Measurements from ENCODE around the gene ZNF474. TPM values are rescaled to one million over a fixed set of nuclear protein-coding genes. Genes with fewer than 3 reads are reported as not detected.

ZNF474 gene
- total and polyA plus RNA-seq, 4 donors = 0.03 to 0.25 (median 0.23) TPM; not detected in 1

- no peak for DNase-seq (ENCODE audit: low spot score)
- H3K27ac ChIP-seq (ENCODE audit: low read depth in 1 of 2, low read length in 2 of 2) = no peak overlapping the region
- TF ChIP-seq FOXA2 (IDR thresholded peaks at IDR 0.05) = no peak
- no peak for TF ChIP-seq REST (IDR thresholded peaks at IDR 0.05)
- TF ChIP-seq NR2F2 (IDR thresholded peaks at IDR 0.05) = no peak
- TF ChIP-seq TAF1 (conservative IDR thresholded peaks at IDR 0.05) = no peak
- no peak for TF ChIP-seq HNF4G (IDR thresholded peaks at IDR 0.05)
- TF ChIP-seq RXRA (IDR thresholded peaks at IDR 0.05) = no peak
- TF ChIP-seq JUND (IDR thresholded peaks at IDR 0.05) = no peak
- TF ChIP-seq ATF3 (IDR thresholded peaks at IDR 0.05) = no peak
- TF ChIP-seq FOXA1 (IDR thresholded peaks at IDR 0.05) = no peak
- no peak for TF ChIP-seq RAD21 (IDR thresholded peaks at IDR 0.05)
- TF ChIP-seq CTCF (IDR thresholded peaks at IDR 0.05; ENCODE audit: low read depth, low read length, missing input control) = no peak
- no peak for TF ChIP-seq SP1 (IDR thresholded peaks at IDR 0.05)
- no peak for TF ChIP-seq MAX (IDR thresholded peaks at IDR 0.05)
- no peak overlapping the region for H3K4me3 ChIP-seq (ENCODE audit: low read depth in 1 of 3, low read length in 3 of 3)
- 88% methylated on average over 2 of the region's 2 CpGs for WGBS
- no peaks in the 10 kb centered on the region for H3K9me3 ChIP-seq (ENCODE audit: control insufficient read depth in 4 of 4, low read length in 3 of 4)
- no peaks in the 10 kb centered on the region for H3K27me3 ChIP-seq (ENCODE audit: control insufficient read depth in 4 of 4, insufficient read depth in 4 of 4, low read length in 3 of 4)
- no peak overlapping the region for H3K9ac ChIP-seq (ENCODE audit: low read depth in 1 of 2, low read length in 2 of 2)
- H3K36me3 ChIP-seq (ENCODE audit: control insufficient read depth in 4 of 4, insufficient read depth in 3 of 4, low read depth in 1 of 4, low read length in 3 of 4) = no peaks in the 10 kb centered on the region
- H3K4me1 ChIP-seq (ENCODE audit: control insufficient read depth in 4 of 4, insufficient read depth in 4 of 4, low read length in 3 of 4) = no peaks in the 10 kb centered on the region
These were observed 51.7 kb downstream of the ZNF474 start for GRCh38 chr5:122180863-122181548.

GRCh38 chr5:122181863-122182262 lies 52.5 kb downstream of the ZNF474 start:
- H3K9ac ChIP-seq (ENCODE audit: low read depth in 1 of 2, low read length in 2 of 2) = no peak overlapping the region
- no peak overlapping the region for H3K27ac ChIP-seq (ENCODE audit: low read depth in 1 of 2, low read length in 2 of 2)
- TF ChIP-seq ZBTB33 (IDR thresholded peaks at IDR 0.05) (no peak), MAX (IDR thresholded peaks at IDR 0.05) (no peak), TAF1 (conservative IDR thresholded peaks at IDR 0.05) (no peak), SP1 (IDR thresholded peaks at IDR 0.05) (no peak), REST (IDR thresholded peaks at IDR 0.05) (no peak), RXRA (IDR thresholded peaks at IDR 0.05) (no peak), YY1 (IDR thresholded peaks at IDR 0.05) (no peak), FOXA2 (IDR thresholded peaks at IDR 0.05) (no peak), HNF4A (conservative IDR thresholded peaks at IDR 0.05) (no peak), JUND (IDR thresholded peaks at IDR 0.05) (no peak), NR2F2 (IDR thresholded peaks at IDR 0.05) (no peak), CTCF (IDR thresholded peaks at IDR 0.05; ENCODE audit: low read depth, low read length, missing input control) (no peak), EGR1 (IDR thresholded peaks at IDR 0.05; ENCODE audit: low read depth in 2 of 2) (no peak), FOXA1 (IDR thresholded peaks at IDR 0.05) (no peak)

More at GRCh38 chr5:122181863-122182262, 52.5 kb downstream of the ZNF474 start:
- H3K4me1 ChIP-seq (ENCODE audit: control insufficient read depth in 4 of 4, insufficient read depth in 4 of 4, low read length in 3 of 4) = no peaks in the 10 kb centered on the region
- H3K27me3 ChIP-seq (ENCODE audit: control insufficient read depth in 4 of 4, insufficient read depth in 4 of 4, low read length in 3 of 4) = no peaks in the 10 kb centered on the region
- DNase-seq (ENCODE audit: low spot score) = no peak
- no peaks in the 10 kb centered on the region for H3K9me3 ChIP-seq (ENCODE audit: control insufficient read depth in 4 of 4, low read length in 3 of 4)
- 60% methylated on average over 2 of the region's 2 CpGs for WGBS
- H3K36me3 ChIP-seq (ENCODE audit: control insufficient read depth in 4 of 4, insufficient read depth in 3 of 4, low read depth in 1 of 4, low read length in 3 of 4) = no peaks in the 10 kb centered on the region
- no peak overlapping the region for H3K4me3 ChIP-seq (ENCODE audit: low read depth in 1 of 3, low read length in 3 of 3)

Measured in liver (tissue), 9 donors.